Cardiac muscle cell (in vitro differentiated cells and primary cell): ENCODE measurements around the gene XRN1. TPM values are rescaled to one million over a fixed set of nuclear protein-coding genes. Genes with fewer than 3 reads are reported as not detected.
A peak's percentile ranks its signal among the peaks of the same experiment; 100 is the strongest.

Experiments
- DNase-seq, 2 donors: peaks; one replicate each; pipeline versions ENCODE4 v3.0.0 to v3.0.0-alpha.2; 2010 to 2017; ENCODE audit warnings: low read depth in 1 of 2, low spot score in 1 of 2
- H3K27ac ChIP-seq: fragments of 200-600 bp; sonication (generic); 2 replicates; pipeline ENCODE4 v1.5.1; 2016
- H3K27me3 ChIP-seq: fragments of 200-600 bp; sonication (generic); 2 replicates; pipeline ENCODE4 v1.6.0; 2016; ENCODE audit warnings: control low read depth
- H3K36me3 ChIP-seq: fragments of 200-600 bp; sonication (generic); 2 replicates; pipeline ENCODE4 v1.5.1; 2016; ENCODE audit warnings: control low read depth
- H3K4me1 ChIP-seq: fragments of 200-600 bp; sonication (generic); 2 replicates; pipeline ENCODE4 v1.8.1; 2017; ENCODE audit warnings: low read depth, mild to moderate bottlenecking, mixed run types
- H3K4me3 ChIP-seq: fragments of 200-600 bp; sonication (generic); 2 replicates; pipeline ENCODE4 v1.5.1; 2016; ENCODE audit warnings: mild to moderate bottlenecking
- H3K9me3 ChIP-seq: fragments of 200-600 bp; sonication (generic); 2 replicates; pipeline ENCODE4 v1.5.1; 2017; ENCODE audit warnings: low read depth, mild to moderate bottlenecking, control low read depth
- polyA plus RNA-seq: library from polyadenylated mRNA; unstranded; fragments of >200 nt; fragmentation: Nextera tagmentation; extraction: Ambion mirVana; gene quantifications from 2 replicates; pipeline ENCODE4 v1.2.1, GENCODE V29; 2016
- total RNA-seq: library from RNA; depleted of rRNA; stranded (reverse); fragments of >200 nt; gene quantifications from 2 replicates; pipeline ENCODE4 v1.2.3, GENCODE V29; 2016
- TF ChIP-seq, protein P1 (sequence below): IDR thresholded peaks from 2 replicates; pipeline ENCODE4 v1.5.1; 2012; ENCODE audit warnings: low read depth, mild to moderate bottlenecking, low read length

Gene XRN1
- total and polyA plus RNA-seq, 2 experiments from 2014 or later = 8.0 to 32.8 TPM

- no peaks in the 10 kb centered on the region for H3K27me3 ChIP-seq
- no peaks in the 10 kb centered on the region for H3K4me1 ChIP-seq
- H3K9me3 ChIP-seq = no peaks in the 10 kb centered on the region
- H3K4me3 ChIP-seq = no peak overlapping the region
- H3K36me3 ChIP-seq = no peaks in the 10 kb centered on the region
- peak in 1 of 2 donors; percentile 91 for DNase-seq
- TF ChIP-seq, protein P1, sequence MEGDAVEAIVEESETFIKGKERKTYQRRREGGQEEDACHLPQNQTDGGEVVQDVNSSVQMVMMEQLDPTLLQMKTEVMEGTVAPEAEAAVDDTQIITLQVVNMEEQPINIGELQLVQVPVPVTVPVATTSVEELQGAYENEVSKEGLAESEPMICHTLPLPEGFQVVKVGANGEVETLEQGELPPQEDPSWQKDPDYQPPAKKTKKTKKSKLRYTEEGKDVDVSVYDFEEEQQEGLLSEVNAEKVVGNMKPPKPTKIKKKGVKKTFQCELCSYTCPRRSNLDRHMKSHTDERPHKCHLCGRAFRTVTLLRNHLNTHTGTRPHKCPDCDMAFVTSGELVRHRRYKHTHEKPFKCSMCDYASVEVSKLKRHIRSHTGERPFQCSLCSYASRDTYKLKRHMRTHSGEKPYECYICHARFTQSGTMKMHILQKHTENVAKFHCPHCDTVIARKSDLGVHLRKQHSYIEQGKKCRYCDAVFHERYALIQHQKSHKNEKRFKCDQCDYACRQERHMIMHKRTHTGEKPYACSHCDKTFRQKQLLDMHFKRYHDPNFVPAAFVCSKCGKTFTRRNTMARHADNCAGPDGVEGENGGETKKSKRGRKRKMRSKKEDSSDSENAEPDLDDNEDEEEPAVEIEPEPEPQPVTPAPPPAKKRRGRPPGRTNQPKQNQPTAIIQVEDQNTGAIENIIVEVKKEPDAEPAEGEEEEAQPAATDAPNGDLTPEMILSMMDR = no peak
- no peak overlapping the region for H3K27ac ChIP-seq
Measured at GRCh38 chr3:142276781-142277180, 171.1 kb downstream of the XRN1 start.

GRCh38 chr3:142275856-142276255 lies 172.0 kb downstream of the XRN1 start:
- Histone ChIP-seq H3K27me3 (no peaks in the 10 kb centered on the region), H3K4me1 (no peaks in the 10 kb centered on the region), H3K4me3 (no peak overlapping the region), H3K27ac (no peak overlapping the region), H3K36me3 (no peaks in the 10 kb centered on the region), H3K9me3 (no peaks in the 10 kb centered on the region)
- DNase-seq = peak in 1 of 2 donors; percentile 96
- TF ChIP-seq, protein P1 = no peak

DNA sequence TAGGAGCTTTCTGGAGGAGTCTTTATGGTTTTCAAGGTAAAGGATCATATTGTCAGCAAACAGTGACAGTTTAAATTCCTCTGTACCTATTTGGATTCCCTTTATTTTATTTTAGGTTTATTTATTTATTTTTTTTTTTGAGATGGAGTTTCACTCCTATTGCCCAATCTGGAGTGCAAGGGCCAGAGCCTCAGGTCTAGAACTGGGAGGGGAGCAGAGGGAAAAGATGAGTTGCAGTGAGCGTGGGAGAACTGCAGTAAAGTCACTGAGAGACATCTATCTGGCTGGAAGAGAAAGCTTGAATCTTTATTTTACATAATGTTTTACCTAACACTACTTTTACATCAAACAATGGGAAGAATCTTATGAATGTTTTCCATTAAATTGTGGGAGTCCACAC lies 172.9 kb downstream of the XRN1 start:
- TF ChIP-seq, protein P1 = no peak
- no peaks in the 10 kb centered on the region for H3K9me3 ChIP-seq
- H3K4me1 ChIP-seq = no peaks in the 10 kb centered on the region
- no peaks in the 10 kb centered on the region for H3K27me3 ChIP-seq
- no peaks in the 10 kb centered on the region for H3K36me3 ChIP-seq
- H3K4me3 ChIP-seq = no peak overlapping the region
- no peak overlapping the region for H3K27ac ChIP-seq
- DNase-seq = peak in 1 of 2 donors; percentile 38

DNA sequence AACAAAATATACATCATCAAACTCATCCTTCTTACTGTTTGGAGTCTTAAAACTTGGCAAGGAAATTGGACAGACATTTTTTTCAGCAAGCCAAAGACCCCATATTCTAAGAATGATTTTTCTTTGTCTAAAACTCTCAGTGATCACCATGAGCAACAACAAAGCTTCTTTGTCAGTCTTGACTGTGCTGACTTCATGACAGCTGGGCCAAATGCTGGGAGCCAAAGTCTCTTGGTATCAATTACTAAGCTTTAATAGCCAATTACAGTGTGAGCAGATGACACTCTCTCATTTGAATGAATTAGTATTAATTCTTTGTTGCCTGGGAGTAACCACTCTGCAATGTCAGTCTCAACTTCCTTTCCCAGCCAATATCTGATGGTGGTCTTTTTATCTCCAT lies 174.3 kb downstream of the XRN1 start:
- Histone ChIP-seq H3K36me3 (no peaks in the 10 kb centered on the region), H3K4me3 (no peak overlapping the region), H3K4me1 (no peaks in the 10 kb centered on the region), H3K9me3 (no peaks in the 10 kb centered on the region), H3K27ac (no peak overlapping the region), H3K27me3 (no peaks in the 10 kb centered on the region)
- TF ChIP-seq, protein P1 = no peak
- no peak for DNase-seq

- Histone ChIP-seq H3K27me3 (no peaks in the 10 kb centered on the region), H3K9me3 (no peaks in the 10 kb centered on the region), H3K4me1 (no peaks in the 10 kb centered on the region), H3K4me3 (no peak overlapping the region), H3K36me3 (no peaks in the 10 kb centered on the region), H3K27ac (no peak overlapping the region)
- TF ChIP-seq, protein P1 = no peak
- DNase-seq = peak in 1 of 2 donors; percentile 31
Measured at GRCh38 chr3:142272200-142272891, 175.5 kb downstream of the XRN1 start.
